ENCODE measurements around the gene TCF4.

- TF ChIP-seq CTCF (IDR thresholded peaks at IDR 0.05) (no peak), EP300 (IDR thresholded peaks at IDR 0.05) (no peak)
Observed at GRCh38 chr18:55530166-55530565, 57.8 kb downstream of the TCF4 start.

All from stomach (tissue), 4 donors.